Gastrocnemius medialis (tissue), 4 donors: ENCODE data around the gene TACR1.

ENCODE experiments used
- POLR2A ChIP-seq, 2 donors: fragments of 450-650 bp; IDR thresholded peaks; one replicate each; pipeline ENCODE4 v1.6.1; 2017; ENCODE audit warnings: antibody characterized with exemption in 2 of 2, mild to moderate bottlenecking in 2 of 2, moderate library complexity in 2 of 2
- TF ChIP-seq, protein P1 (sequence below), 5 experiments: fragments of 450-650 bp in 3 of 5; fragments of 200-600 bp in 2 of 5; sonication (generic) in 2 of 5; IDR thresholded peaks in 4 of 5; conservative IDR thresholded peaks in 1 of 5; 1 replicate in 4 of 5; 2 replicates in 1 of 5; pipeline ENCODE4 v1.5.1; 2016 to 2019; ENCODE audit warnings: antibody characterized with exemption in 5 of 5, mild to moderate bottlenecking in 3 of 5, moderate library complexity in 3 of 5

DNA sequence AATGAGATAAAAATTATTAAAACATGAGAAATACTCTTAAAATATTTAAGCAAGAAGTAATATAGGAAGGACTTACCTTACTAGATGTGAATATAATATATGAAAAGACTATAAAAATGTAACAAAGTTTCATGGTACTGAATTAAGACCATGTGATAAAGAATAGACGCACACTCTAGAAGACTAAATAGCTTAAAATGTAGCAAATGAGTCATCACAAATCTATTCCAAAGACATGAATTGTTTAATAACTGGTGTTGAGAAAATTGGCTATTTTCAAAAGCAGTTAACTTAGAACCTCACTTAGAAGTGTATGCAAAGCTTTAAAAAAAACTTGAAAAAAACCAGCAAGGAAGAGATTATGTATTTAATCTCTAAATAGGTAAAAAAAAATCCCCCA lies 176.8 kb downstream of the TACR1 start:
- no peak for TF ChIP-seq POLR2A (IDR thresholded peaks at IDR 0.05)
- TF ChIP-seq, protein P1, sequence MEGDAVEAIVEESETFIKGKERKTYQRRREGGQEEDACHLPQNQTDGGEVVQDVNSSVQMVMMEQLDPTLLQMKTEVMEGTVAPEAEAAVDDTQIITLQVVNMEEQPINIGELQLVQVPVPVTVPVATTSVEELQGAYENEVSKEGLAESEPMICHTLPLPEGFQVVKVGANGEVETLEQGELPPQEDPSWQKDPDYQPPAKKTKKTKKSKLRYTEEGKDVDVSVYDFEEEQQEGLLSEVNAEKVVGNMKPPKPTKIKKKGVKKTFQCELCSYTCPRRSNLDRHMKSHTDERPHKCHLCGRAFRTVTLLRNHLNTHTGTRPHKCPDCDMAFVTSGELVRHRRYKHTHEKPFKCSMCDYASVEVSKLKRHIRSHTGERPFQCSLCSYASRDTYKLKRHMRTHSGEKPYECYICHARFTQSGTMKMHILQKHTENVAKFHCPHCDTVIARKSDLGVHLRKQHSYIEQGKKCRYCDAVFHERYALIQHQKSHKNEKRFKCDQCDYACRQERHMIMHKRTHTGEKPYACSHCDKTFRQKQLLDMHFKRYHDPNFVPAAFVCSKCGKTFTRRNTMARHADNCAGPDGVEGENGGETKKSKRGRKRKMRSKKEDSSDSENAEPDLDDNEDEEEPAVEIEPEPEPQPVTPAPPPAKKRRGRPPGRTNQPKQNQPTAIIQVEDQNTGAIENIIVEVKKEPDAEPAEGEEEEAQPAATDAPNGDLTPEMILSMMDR (IDR thresholded peaks at IDR 0.05 in 4 of 5, conservative IDR thresholded peaks at IDR 0.05 in 1 of 5): no peak
